Suprapubic skin (tissue), 4 donors: ENCODE measurements around the gene WWOX. TPM values are rescaled to one million over a fixed set of nuclear protein-coding genes. Genes with fewer than 3 reads are reported as not detected.

Experiments
- DNase-seq, 2 donors: peaks; one replicate each; pipeline ENCODE4 v3.0.0-alpha.2; 2019; ENCODE audit warnings: low spot score in 2 of 2
- H3K27ac ChIP-seq: fragments of 200-600 bp; sonication (generic); one replicate; pipeline ENCODE4 v1.5.1; 2019
- H3K27me3 ChIP-seq: fragments of 200-600 bp; sonication (generic); one replicate; pipeline ENCODE4 v1.5.1; 2019
- H3K36me3 ChIP-seq: fragments of 200-600 bp; sonication (generic); one replicate; pipeline ENCODE4 v1.5.1; 2019
- H3K4me1 ChIP-seq: fragments of 200-600 bp; sonication (generic); one replicate; pipeline ENCODE4 v1.5.1; 2019
- H3K4me3 ChIP-seq: fragments of 200-600 bp; sonication (generic); one replicate; pipeline ENCODE4 v1.5.1; 2019; ENCODE audit warnings: mild to moderate bottlenecking
- H3K9me3 ChIP-seq: fragments of 200-600 bp; sonication (generic); one replicate; pipeline ENCODE4 v1.5.1; 2019
- EP300 ChIP-seq: sonication (generic); formaldehyde crosslinking; IDR thresholded peaks from one replicate; pipeline ENCODE4 v1.6.1; 2017; ENCODE audit warnings: antibody characterized with exemption
- POLR2A ChIP-seq, 2 donors: fragments of 450-650 bp; IDR thresholded peaks; one replicate each; pipeline ENCODE4 v1.6.1; 2017; ENCODE audit warnings: antibody characterized with exemption in 2 of 2, mild to moderate bottlenecking in 2 of 2, moderate library complexity in 2 of 2
- POLR2AphosphoS5 ChIP-seq, 3 donors: sonication (generic); formaldehyde crosslinking; IDR thresholded peaks; one replicate each; pipeline ENCODE4 v1.6.1; 2017; ENCODE audit warnings: antibody characterized with exemption in 3 of 3
- WGBS: methylation state at CpG from one replicate; pipeline ENCODE4 v1.1.5; 2018; 5-methylcytosine and 5-hydroxymethylcytosine counted together
- total RNA-seq, 4 donors: library from RNA; depleted of rRNA; stranded (reverse); fragments of >200 nt; gene quantifications; one replicate each; pipeline ENCODE4 v1.1.0, GENCODE V29; 2016
- TF ChIP-seq, protein P1 (sequence below), 2 donors: fragments of 200-600 bp in 1 of 2; fragments of 450-650 bp in 1 of 2; sonication (generic) in 1 of 2; IDR thresholded peaks; one replicate each; pipeline ENCODE4 v1.5.1; 2016 to 2019; ENCODE audit warnings: antibody characterized with exemption in 2 of 2, mild to moderate bottlenecking in 1 of 2, moderate library complexity in 1 of 2

WWOX gene
- total RNA-seq, 4 donors from 2014 or later: 29.6 to 104 (median 47.3) TPM

- Histone ChIP-seq H3K27ac (no peak overlapping the region), H3K4me3 (no peak overlapping the region), H3K27me3 (no peaks in the 10 kb centered on the region), H3K9me3 (no peaks in the 10 kb centered on the region), H3K4me1 (no peaks in the 10 kb centered on the region), H3K36me3 (no peaks in the 10 kb centered on the region)
- no peak for TF ChIP-seq EP300
- TF ChIP-seq, protein P1, sequence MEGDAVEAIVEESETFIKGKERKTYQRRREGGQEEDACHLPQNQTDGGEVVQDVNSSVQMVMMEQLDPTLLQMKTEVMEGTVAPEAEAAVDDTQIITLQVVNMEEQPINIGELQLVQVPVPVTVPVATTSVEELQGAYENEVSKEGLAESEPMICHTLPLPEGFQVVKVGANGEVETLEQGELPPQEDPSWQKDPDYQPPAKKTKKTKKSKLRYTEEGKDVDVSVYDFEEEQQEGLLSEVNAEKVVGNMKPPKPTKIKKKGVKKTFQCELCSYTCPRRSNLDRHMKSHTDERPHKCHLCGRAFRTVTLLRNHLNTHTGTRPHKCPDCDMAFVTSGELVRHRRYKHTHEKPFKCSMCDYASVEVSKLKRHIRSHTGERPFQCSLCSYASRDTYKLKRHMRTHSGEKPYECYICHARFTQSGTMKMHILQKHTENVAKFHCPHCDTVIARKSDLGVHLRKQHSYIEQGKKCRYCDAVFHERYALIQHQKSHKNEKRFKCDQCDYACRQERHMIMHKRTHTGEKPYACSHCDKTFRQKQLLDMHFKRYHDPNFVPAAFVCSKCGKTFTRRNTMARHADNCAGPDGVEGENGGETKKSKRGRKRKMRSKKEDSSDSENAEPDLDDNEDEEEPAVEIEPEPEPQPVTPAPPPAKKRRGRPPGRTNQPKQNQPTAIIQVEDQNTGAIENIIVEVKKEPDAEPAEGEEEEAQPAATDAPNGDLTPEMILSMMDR (IDR thresholded peaks at IDR 0.05): no peak
- no peak for TF ChIP-seq POLR2AphosphoS5 (IDR thresholded peaks at IDR 0.05)
- TF ChIP-seq POLR2A (IDR thresholded peaks at IDR 0.05): no peak
- WGBS: 91% methylated on average over 4 of the region's 4 CpGs
- no peak for DNase-seq
These were observed 325.8 kb downstream of the WWOX start for GRCh38 chr16:78425281-78425680.

GRCh38 chr16:78425891-78426510, 326.5 kb downstream of the WWOX start:
- WGBS: 84% methylated on average over 7 of the region's 7 CpGs
- TF ChIP-seq POLR2AphosphoS5 (IDR thresholded peaks at IDR 0.05): no peak
- TF ChIP-seq, protein P1 (IDR thresholded peaks at IDR 0.05): no peak
- H3K9me3 ChIP-seq: no peaks in the 10 kb centered on the region
- no peak overlapping the region for H3K27ac ChIP-seq
- H3K4me1 ChIP-seq: no peaks in the 10 kb centered on the region
- no peak overlapping the region for H3K4me3 ChIP-seq
- no peaks in the 10 kb centered on the region for H3K36me3 ChIP-seq
- no peak for DNase-seq
- no peaks in the 10 kb centered on the region for H3K27me3 ChIP-seq

DNA sequence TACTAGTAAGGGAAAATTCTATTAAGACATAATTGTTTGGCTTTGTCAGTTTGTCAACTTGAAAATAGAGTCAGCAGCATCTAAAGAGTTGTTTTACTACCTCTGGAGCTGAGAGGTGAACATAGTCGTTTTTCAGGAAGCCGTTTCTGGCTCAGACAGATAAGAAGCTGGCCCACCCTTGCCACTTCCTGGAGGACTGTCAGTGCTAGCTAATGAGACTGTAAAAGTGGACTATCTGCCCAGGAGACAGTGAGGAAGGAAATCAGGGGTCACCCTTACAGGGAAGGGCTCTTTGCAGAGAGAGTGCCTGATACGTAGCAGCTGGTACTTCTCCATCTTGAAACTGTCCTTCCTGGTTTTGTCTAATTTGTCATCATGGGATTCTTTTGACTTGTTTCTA, 328.7 kb downstream of the WWOX start:
- Histone ChIP-seq H3K4me3 (no peak overlapping the region), H3K27me3 (no peaks in the 10 kb centered on the region), H3K27ac (no peak overlapping the region), H3K4me1 (no peaks in the 10 kb centered on the region), H3K9me3 (no peaks in the 10 kb centered on the region), H3K36me3 (no peaks in the 10 kb centered on the region)
- DNase-seq: no peak
- TF ChIP-seq EP300 (no peak), POLR2A (IDR thresholded peaks at IDR 0.05) (no peak), POLR2AphosphoS5 (IDR thresholded peaks at IDR 0.05) (no peak)
- TF ChIP-seq, protein P1 (IDR thresholded peaks at IDR 0.05): no peak
- 75% methylated on average over 3 of the region's 3 CpGs for WGBS

GRCh38 chr16:78430281-78430680, 330.8 kb downstream of the WWOX start:
- H3K27ac ChIP-seq: no peak overlapping the region
- H3K27me3 ChIP-seq: no peaks in the 10 kb centered on the region
- H3K4me1 ChIP-seq: no peaks in the 10 kb centered on the region
- TF ChIP-seq, protein P1 (IDR thresholded peaks at IDR 0.05): no peak
- TF ChIP-seq EP300 (no peak), POLR2A (IDR thresholded peaks at IDR 0.05) (no peak), POLR2AphosphoS5 (IDR thresholded peaks at IDR 0.05) (no peak)
- WGBS: 81% methylated on average over 4 of the region's 4 CpGs
- H3K4me3 ChIP-seq: no peak overlapping the region
- no peaks in the 10 kb centered on the region for H3K36me3 ChIP-seq
- no peak for DNase-seq
- no peaks in the 10 kb centered on the region for H3K9me3 ChIP-seq

DNA sequence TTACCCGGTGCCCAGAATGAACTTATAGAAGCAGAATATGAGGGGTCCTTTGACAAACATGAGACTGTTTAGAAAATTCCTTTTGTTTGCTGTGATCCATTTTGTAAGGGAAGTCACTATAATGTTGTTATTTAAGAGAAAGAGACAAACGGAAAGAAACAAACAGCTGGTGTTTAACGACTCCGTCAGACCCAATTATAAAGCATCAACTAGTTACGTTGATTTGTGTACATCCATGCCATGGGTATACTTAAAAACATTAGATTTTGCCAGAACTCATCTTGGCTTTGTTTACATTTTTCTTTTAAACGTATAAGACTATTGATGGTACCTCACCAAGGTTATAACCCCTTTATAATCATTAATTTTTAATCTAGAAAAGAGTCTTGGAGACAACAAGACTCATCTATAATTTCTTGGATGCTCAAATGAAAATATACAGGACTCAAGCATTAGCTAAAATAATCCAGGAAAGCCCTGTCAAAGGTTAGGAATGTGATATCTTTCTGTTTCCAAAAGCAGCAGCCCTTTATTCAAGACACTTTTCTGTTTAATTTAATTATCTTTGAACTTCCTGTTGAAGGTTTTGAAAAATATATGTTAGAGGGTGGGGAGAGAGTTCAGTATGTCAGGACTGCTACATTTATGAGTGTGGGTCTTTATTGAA, 331.7 kb downstream of the WWOX start:
- Histone ChIP-seq H3K27ac (no peak overlapping the region), H3K9me3 (no peaks in the 10 kb centered on the region), H3K27me3 (no peaks in the 10 kb centered on the region), H3K4me3 (no peak overlapping the region), H3K4me1 (no peaks in the 10 kb centered on the region), H3K36me3 (no peaks in the 10 kb centered on the region)
- TF ChIP-seq, protein P1 (IDR thresholded peaks at IDR 0.05): no peak
- TF ChIP-seq EP300: no peak
- no peak for TF ChIP-seq POLR2AphosphoS5 (IDR thresholded peaks at IDR 0.05)
- TF ChIP-seq POLR2A (IDR thresholded peaks at IDR 0.05): no peak
- 93% methylated on average over 6 of the region's 6 CpGs for WGBS
- DNase-seq: no peak
